Neural cell (in vitro differentiated cells): Measurements from ENCODE around the gene BCOR. TPM values are rescaled to one million over a fixed set of nuclear protein-coding genes. Genes with fewer than 3 reads are reported as not detected.

Source experiments
- H2AFZ ChIP-seq: fragments of 200-600, 300-800 bp; sonication (generic), shearing (Covaris generic); 2 replicates; pipeline ENCODE4 v1.6.0; 2014; ENCODE audit warnings: low read depth, mild to moderate bottlenecking, antibody characterized with exemption, low read length, moderate library complexity
- H3F3A ChIP-seq: fragments of 200-600 bp; shearing (Covaris generic); 2 replicates; pipeline ENCODE4 v1.6.1; 2016; ENCODE audit warnings: mild to moderate bottlenecking, moderate library complexity, mixed read lengths, antibody characterized with exemption, low read length; ENCODE audit not compliant: insufficient read depth, poor library complexity, severe bottlenecking
- H3K27ac ChIP-seq: fragments of 200-600, 300-800 bp; sonication (generic), shearing (Covaris generic); 2 replicates; pipeline ENCODE4 v1.5.1; 2014; ENCODE audit warnings: mild to moderate bottlenecking, low read length, moderate library complexity
- H3K27me3 ChIP-seq: fragments of 300-800, 200-600 bp; sonication (generic), shearing (Covaris generic); 2 replicates; pipeline ENCODE4 v1.6.0; 2014; ENCODE audit warnings: mild to moderate bottlenecking, low read depth, low read length, moderate library complexity; ENCODE audit not compliant: insufficient read depth
- H3K36me3 ChIP-seq: fragments of 300-800, 200-600 bp; sonication (generic), shearing (Covaris generic); 2 replicates; pipeline ENCODE4 v1.5.1; 2014; ENCODE audit warnings: mild to moderate bottlenecking, antibody characterized with exemption, low read length, moderate library complexity; ENCODE audit not compliant: insufficient read depth
- H3K4me2 ChIP-seq: fragments of 300-800, 200-600 bp; sonication (generic), shearing (Covaris generic); 2 replicates; pipeline ENCODE4 v1.6.0; 2014; ENCODE audit warnings: mild to moderate bottlenecking, low read length
- H3K4me3 ChIP-seq: fragments of 300-800, 200-600 bp; sonication (generic), shearing (Covaris generic); 2 replicates; pipeline ENCODE4 v1.5.1; 2014; ENCODE audit warnings: mild to moderate bottlenecking, low read length, moderate library complexity
- H3K79me2 ChIP-seq: fragments of 200-600 bp; shearing (Covaris generic); replicated peaks from 2 replicates; pipeline ENCODE4 v1.6.0; 2014; ENCODE audit warnings: mild to moderate bottlenecking, low read length, moderate library complexity; ENCODE audit not compliant: insufficient read depth
- H3K9ac ChIP-seq: fragments of 300-800, 200-600 bp; sonication (generic), shearing (Covaris generic); 2 replicates; pipeline ENCODE4 v1.6.1; 2016; ENCODE audit warnings: mild to moderate bottlenecking, low read length, mixed read lengths
- H3K9me2 ChIP-seq: fragments of 200-600 bp; shearing (Covaris generic); 2 replicates; pipeline ENCODE4 v1.6.1; 2016; ENCODE audit warnings: mild to moderate bottlenecking, low read length, mixed read lengths; ENCODE audit not compliant: insufficient read depth
- H3K9me3 ChIP-seq: fragments of 200-600, 300-800 bp; sonication (generic), shearing (Covaris generic); 2 replicates; pipeline ENCODE4 v1.6.1; 2016; ENCODE audit warnings: mild to moderate bottlenecking, mixed run types, low read length, moderate library complexity, mixed read lengths
- H4K20me1 ChIP-seq: fragments of 200-600 bp; shearing (Covaris generic); 2 replicates; pipeline ENCODE4 v1.6.1; 2016; ENCODE audit warnings: mild to moderate bottlenecking, mixed run types; ENCODE audit not compliant: insufficient read depth
- EP300 ChIP-seq: fragments of 450-650 bp; conservative IDR thresholded peaks from 2 replicates; pipeline ENCODE4 v1.6.1; 2014; ENCODE audit warnings: antibody characterized with exemption, mild to moderate bottlenecking, moderate library complexity; ENCODE audit not compliant: poor library complexity, severe bottlenecking
- EZH2 ChIP-seq: fragments of 200-600, 300-800 bp; shearing (Covaris generic), sonication (generic); IDR thresholded peaks from 2 replicates; pipeline ENCODE4 v1.6.1; 2014; ENCODE audit warnings: antibody characterized with exemption, low read length, borderline replicate concordance, mild to moderate bottlenecking; ENCODE audit not compliant: insufficient read depth, poor library complexity, severe bottlenecking
- MXI1 ChIP-seq: fragments of 450-650 bp; conservative IDR thresholded peaks from 2 replicates; pipeline ENCODE4 v1.6.1; 2014; ENCODE audit warnings: antibody characterized with exemption, mild to moderate bottlenecking; ENCODE audit not compliant: poor library complexity, severe bottlenecking
- POLR2AphosphoS5 ChIP-seq: IDR thresholded peaks from 2 replicates; pipeline ENCODE4 v1.6.1; 2012
- RAD21 ChIP-seq: fragments of 450-650 bp; conservative IDR thresholded peaks from 2 replicates; pipeline ENCODE4 v1.6.1; 2014; ENCODE audit warnings: antibody characterized with exemption, mild to moderate bottlenecking, moderate library complexity
- SMC3 ChIP-seq: fragments of 450-650 bp; conservative IDR thresholded peaks from 2 replicates; pipeline ENCODE4 v1.6.1; 2014; ENCODE audit warnings: antibody characterized with exemption, mild to moderate bottlenecking, moderate library complexity; ENCODE audit not compliant: poor library complexity
- TAF1 ChIP-seq: IDR thresholded peaks from 2 replicates; pipeline ENCODE4 v1.6.1; 2012; ENCODE audit warnings: low read depth
- polyA plus RNA-seq: library from polyadenylated mRNA; depleted of rRNA; stranded (reverse); fragments of >200 nt; gene quantifications from 2 replicates; pipeline ENCODE4 v1.2.3, GENCODE V29; 2014
- TF ChIP-seq, protein P1 (sequence below): IDR thresholded peaks from 2 replicates; pipeline ENCODE4 v1.6.1; 2012; ENCODE audit warnings: borderline replicate concordance
- TF ChIP-seq, protein P2 (sequence below): fragments of 450-650 bp; IDR thresholded peaks from 2 replicates; pipeline ENCODE4 v1.5.1; 2014; ENCODE audit warnings: antibody characterized with exemption, mild to moderate bottlenecking, moderate library complexity; ENCODE audit not compliant: poor library complexity, severe bottlenecking

BCOR gene
- polyA plus RNA-seq, 1 donor from 2014 or later, result 18.0 TPM

DNA sequence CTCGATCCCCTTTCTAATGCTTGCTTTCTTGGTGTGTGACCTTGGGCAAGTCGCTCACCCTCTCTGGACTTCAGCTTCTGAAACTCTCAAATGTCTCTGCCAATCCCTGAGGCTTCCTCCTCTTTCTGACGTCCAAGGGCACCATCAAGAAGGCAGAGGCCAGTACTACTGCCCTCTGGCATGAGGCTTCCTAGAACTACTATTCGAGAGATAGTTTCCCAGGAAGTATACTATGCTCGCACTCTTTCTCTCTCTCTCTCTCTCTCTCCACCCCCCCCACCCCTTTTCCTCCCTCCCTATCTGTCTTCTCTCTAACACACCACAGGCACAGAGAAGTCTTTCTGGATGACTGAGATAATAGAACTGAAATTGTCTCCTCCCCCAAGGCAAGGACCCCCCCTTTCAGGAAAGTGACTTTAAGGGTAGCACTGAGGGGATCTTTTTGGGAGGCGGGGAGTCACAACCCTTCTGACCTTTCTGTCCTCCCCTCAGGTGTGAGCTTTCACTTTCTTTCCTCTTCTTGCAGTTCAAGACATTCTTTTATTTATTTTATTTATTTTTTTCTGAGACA is 20.0 kb upstream of the BCOR start:
- no peak for TF ChIP-seq TAF1
- TF ChIP-seq MXI1, result no peak
- TF ChIP-seq, protein P1, sequence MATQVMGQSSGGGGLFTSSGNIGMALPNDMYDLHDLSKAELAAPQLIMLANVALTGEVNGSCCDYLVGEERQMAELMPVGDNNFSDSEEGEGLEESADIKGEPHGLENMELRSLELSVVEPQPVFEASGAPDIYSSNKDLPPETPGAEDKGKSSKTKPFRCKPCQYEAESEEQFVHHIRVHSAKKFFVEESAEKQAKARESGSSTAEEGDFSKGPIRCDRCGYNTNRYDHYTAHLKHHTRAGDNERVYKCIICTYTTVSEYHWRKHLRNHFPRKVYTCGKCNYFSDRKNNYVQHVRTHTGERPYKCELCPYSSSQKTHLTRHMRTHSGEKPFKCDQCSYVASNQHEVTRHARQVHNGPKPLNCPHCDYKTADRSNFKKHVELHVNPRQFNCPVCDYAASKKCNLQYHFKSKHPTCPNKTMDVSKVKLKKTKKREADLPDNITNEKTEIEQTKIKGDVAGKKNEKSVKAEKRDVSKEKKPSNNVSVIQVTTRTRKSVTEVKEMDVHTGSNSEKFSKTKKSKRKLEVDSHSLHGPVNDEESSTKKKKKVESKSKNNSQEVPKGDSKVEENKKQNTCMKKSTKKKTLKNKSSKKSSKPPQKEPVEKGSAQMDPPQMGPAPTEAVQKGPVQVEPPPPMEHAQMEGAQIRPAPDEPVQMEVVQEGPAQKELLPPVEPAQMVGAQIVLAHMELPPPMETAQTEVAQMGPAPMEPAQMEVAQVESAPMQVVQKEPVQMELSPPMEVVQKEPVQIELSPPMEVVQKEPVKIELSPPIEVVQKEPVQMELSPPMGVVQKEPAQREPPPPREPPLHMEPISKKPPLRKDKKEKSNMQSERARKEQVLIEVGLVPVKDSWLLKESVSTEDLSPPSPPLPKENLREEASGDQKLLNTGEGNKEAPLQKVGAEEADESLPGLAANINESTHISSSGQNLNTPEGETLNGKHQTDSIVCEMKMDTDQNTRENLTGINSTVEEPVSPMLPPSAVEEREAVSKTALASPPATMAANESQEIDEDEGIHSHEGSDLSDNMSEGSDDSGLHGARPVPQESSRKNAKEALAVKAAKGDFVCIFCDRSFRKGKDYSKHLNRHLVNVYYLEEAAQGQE, result no peak
- TF ChIP-seq RAD21, result no peak
- no peak for TF ChIP-seq POLR2AphosphoS5
- no peak for TF ChIP-seq EZH2
- no peak for TF ChIP-seq EP300
- Histone ChIP-seq H3K4me3 (no peak overlapping the region), H3K27ac (no peak overlapping the region), H3F3A (no peaks in the 10 kb centered on the region), H4K20me1 (no peaks in the 10 kb centered on the region), H3K79me2 (no peaks in the 10 kb centered on the region), H2AFZ (no peak overlapping the region), H3K9me2 (no peaks in the 10 kb centered on the region), H3K9me3 (no peaks in the 10 kb centered on the region), H3K36me3 (no peaks in the 10 kb centered on the region), H3K27me3 (no peaks in the 10 kb centered on the region), H3K9ac (no peak overlapping the region), H3K4me2 (no peak overlapping the region)

DNA sequence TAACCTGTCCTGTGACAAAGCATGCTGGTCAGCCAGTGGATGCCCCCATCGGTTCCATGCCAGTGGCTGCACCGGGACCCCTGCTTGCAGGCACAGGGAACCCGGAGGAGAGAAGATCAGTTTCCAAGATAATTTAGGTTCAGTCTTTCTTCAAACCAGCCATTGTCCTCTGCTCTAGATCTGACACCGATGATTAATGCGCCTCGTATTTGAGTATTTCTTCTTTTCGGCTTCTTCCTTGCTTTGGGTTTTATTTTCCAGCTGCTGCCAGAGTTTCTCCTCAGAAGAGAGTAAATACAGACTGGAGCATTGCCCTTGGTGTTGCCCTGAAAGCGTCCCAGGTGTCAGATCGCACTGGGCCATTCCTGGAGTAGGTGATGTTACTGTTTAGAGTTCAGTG is 19.2 kb upstream of the BCOR start:
- Histone ChIP-seq H3K27me3 (no peaks in the 10 kb centered on the region), H3K9ac (no peak overlapping the region), H3K27ac (no peak overlapping the region), H3K4me3 (no peak overlapping the region), H3K9me2 (no peaks in the 10 kb centered on the region), H3K4me2 (no peak overlapping the region), H2AFZ (no peak overlapping the region), H3K79me2 (no peaks in the 10 kb centered on the region), H3F3A (no peaks in the 10 kb centered on the region), H3K36me3 (no peaks in the 10 kb centered on the region), H3K9me3 (no peaks in the 10 kb centered on the region), H4K20me1 (no peaks in the 10 kb centered on the region)
- TF ChIP-seq POLR2AphosphoS5, result no peak
- no peak for TF ChIP-seq MXI1
- TF ChIP-seq TAF1, result no peak
- TF ChIP-seq SMC3, result no peak
- TF ChIP-seq, protein P2, sequence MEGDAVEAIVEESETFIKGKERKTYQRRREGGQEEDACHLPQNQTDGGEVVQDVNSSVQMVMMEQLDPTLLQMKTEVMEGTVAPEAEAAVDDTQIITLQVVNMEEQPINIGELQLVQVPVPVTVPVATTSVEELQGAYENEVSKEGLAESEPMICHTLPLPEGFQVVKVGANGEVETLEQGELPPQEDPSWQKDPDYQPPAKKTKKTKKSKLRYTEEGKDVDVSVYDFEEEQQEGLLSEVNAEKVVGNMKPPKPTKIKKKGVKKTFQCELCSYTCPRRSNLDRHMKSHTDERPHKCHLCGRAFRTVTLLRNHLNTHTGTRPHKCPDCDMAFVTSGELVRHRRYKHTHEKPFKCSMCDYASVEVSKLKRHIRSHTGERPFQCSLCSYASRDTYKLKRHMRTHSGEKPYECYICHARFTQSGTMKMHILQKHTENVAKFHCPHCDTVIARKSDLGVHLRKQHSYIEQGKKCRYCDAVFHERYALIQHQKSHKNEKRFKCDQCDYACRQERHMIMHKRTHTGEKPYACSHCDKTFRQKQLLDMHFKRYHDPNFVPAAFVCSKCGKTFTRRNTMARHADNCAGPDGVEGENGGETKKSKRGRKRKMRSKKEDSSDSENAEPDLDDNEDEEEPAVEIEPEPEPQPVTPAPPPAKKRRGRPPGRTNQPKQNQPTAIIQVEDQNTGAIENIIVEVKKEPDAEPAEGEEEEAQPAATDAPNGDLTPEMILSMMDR, result no peak
- TF ChIP-seq RAD21, result no peak
- TF ChIP-seq EP300, result no peak
- no peak for TF ChIP-seq EZH2
- TF ChIP-seq, protein P1, result no peak
